Hepatocyte (in vitro differentiated cells): ENCODE data around the gene ASXL3.

Experiments
- CTCF ChIP-seq: fragments of 200-600 bp; sonication (generic); IDR thresholded peaks from 2 replicates; pipeline ENCODE4 v1.5.1; 2016; ENCODE audit warnings: antibody characterized with exemption, mild to moderate bottlenecking; ENCODE audit not compliant: poor library complexity
- EZH2 ChIP-seq: fragments of 200-600 bp; sonication (generic); IDR thresholded peaks from 2 replicates; pipeline ENCODE4 v1.6.1; 2016; ENCODE audit warnings: antibody characterized with exemption, mild to moderate bottlenecking, borderline replicate concordance
- EZH2phosphoT487 ChIP-seq: fragments of 200-600 bp; sonication (generic); IDR thresholded peaks from one replicate; pipeline ENCODE4 v1.6.1; 2018; ENCODE audit warnings: antibody characterized with exemption, mild to moderate bottlenecking, low read depth, moderate library complexity; ENCODE audit not compliant: unreplicated experiment, severe bottlenecking

- TF ChIP-seq EZH2phosphoT487 (no peak), CTCF (no peak), EZH2 (no peak)
These were observed 5.9 kb downstream of the ASXL3 start for GRCh38 chr18:33583901-33584300.
